GM12874 (cell line): ENCODE data around the gene LIM2.

Experiments
- TF ChIP-seq, protein P1 (sequence below): IDR thresholded peaks from 2 replicates; pipeline ENCODE4 v1.5.1; 2011; ENCODE audit warnings: low read depth, mild to moderate bottlenecking, control low read depth, low read length, moderate library complexity; ENCODE audit not compliant: insufficient read depth

The LIM2 gene

DNA sequence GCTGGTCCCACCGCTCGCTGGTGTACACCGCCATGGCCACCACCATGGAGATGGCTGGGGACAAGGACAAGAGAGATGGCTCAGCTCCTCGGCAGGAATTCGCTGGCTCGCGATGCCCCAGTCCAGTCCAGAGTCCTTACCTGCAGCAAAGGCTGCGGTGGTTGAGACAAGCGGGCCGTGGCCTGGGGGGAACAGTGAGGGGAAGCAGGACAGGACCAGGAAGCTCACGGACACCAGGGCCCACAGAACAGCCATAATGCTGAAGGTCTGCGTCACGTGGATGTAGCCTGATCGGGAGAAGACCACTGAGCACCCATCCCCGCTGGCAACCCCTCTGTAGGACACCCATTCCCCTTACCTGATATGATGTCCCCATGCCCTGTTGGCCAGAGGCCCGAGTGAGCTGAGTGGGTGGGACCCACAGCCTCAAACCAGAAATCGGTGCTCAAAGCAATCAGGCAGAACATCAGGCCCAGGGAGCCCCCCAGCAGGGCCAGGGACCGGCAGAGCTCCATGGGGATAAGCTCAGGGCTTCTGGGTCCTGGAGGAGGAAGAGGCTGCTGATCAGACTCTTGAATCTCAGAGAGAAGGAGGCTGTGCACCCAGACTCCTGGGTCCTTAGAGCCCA, 15.6 kb downstream of the LIM2 start:
- TF ChIP-seq, protein P1, sequence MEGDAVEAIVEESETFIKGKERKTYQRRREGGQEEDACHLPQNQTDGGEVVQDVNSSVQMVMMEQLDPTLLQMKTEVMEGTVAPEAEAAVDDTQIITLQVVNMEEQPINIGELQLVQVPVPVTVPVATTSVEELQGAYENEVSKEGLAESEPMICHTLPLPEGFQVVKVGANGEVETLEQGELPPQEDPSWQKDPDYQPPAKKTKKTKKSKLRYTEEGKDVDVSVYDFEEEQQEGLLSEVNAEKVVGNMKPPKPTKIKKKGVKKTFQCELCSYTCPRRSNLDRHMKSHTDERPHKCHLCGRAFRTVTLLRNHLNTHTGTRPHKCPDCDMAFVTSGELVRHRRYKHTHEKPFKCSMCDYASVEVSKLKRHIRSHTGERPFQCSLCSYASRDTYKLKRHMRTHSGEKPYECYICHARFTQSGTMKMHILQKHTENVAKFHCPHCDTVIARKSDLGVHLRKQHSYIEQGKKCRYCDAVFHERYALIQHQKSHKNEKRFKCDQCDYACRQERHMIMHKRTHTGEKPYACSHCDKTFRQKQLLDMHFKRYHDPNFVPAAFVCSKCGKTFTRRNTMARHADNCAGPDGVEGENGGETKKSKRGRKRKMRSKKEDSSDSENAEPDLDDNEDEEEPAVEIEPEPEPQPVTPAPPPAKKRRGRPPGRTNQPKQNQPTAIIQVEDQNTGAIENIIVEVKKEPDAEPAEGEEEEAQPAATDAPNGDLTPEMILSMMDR, result no peak

DNA sequence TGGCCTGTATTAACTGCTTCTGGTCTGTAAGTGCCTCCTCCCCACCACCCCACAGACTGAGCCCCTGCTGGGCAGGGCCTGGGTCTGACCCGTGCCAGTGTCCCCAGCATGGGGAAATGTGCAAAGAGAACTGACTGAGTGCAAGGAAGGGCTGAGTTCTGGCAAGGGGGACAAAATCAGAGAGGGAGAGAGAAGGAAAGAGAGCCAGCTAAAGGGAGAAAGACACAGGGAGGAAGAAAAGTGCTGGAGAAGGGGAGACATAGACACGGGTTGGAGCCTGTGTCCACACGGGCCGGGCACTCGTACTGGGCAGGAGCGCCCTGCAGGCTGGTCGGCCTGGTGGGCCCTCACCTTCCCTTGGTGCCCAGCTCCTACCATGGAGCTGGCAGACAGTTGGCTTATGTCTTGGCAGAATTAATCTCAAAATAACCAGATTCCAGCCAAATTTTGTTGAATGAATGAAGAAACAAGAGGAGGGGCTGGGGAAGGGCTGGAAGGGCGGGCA, 16.5 kb downstream of the LIM2 start:
- TF ChIP-seq, protein P1, result no peak

DNA sequence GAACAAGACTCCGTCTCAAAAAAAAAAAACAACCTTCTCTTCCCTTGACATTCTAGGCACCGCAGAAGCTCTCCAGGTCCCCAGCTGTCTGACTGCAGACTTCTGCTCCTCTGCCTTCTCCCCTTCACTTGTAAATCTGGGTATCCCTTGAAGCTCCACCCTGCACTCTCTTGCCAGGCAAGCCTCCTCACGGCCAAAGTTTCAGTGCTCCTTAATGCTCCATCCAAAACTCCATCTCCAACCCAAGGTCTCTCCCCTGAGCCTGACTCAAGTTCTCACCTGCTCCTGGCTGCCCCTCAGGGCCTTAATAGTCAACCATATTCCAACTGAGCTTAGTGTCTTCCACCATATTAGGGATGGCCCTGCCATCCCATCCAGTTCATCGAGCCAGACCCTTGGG, 17.5 kb downstream of the LIM2 start:
- TF ChIP-seq, protein P1, result no peak

DNA sequence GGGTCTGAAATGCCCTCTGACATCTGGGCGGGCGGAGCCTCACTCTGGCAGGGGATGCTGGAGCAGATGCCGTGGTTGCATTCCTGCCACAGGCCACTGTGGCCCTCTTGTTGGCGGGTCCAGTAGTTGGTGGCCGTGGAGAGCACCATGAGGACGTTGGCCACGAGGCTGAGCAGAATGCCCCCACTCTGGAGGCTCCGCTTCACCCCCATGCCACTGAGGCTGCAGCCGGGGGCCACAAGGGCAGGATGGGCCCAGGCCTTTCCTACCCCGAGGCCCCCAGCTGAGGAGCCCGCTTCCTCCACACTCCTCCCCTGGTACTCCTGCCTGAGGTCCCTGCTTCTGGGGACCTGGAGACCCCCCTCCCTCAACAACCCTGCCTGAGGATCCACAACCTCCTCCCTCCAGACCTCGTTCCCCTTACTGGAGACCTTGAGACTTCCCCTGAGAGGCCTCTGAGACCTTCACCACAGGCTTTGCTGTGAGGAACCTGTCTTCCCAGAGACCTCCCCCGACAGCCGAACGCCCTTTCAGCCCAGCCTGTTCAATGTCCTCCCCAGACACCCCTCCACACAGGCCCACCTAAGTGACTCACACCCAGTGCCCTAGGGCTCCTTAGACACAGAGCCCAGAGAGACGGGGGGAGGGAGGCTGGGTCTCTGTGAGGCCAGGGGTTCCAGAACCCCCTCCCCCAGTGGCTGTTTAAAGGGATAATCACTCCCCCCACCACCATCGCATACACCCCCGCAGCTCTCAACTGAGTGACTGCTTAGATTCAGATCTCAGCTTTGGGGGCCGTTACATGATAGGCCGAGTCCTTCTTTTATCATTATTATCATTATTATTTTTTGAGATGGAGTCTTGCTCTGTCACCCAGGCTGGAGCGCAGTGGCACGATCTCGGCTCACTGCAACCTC, 19.1 kb downstream of the LIM2 start, which contains the start of gene CLDND2:
Gene CLDND2 (minus strand): TSS at position 638 of the 917 bp plus-strand sequence. CDS start 426 bp downstream, at position 212.
- TF ChIP-seq, protein P1, result no peak

DNA sequence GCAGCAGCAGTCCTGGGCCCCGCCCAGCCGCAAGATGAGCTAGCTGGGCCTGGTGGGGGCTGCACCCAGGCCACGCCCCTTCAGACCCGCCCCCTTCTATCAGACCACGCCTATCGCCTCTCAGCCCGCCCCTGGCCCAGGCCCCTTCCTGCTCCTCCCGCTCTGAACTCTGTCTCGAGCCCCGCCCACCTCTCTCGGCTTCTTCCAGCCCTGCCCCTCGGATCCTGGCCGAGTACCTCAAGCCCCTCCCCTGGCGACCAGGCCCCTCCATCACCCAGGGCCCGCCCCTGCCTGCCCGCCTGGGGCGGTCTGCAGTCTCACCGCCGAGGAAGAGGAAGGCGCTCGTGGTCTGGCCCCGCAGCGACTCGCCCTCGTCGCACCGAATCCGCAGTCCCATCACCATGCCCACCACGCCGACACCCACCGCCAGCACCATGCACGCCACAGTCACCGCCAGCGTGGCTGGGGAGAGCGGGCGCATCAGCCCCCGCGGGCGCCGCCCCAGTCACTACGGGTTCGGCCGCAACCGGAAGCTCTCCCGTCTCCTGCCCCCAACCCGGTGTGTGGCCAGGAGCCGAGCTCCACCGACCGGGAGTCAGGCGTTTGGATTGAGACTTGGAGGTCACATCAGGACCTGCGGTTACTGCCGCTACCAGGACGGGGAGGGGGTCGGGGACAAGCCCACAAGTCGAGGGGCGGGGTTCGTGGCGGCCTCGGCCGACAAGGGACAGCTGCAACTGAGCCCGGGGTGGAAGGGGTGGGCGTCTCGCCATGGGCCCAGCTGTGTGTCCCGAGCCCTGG, 20.0 kb downstream of the LIM2 start:
- TF ChIP-seq, protein P1, result no peak

DNA sequence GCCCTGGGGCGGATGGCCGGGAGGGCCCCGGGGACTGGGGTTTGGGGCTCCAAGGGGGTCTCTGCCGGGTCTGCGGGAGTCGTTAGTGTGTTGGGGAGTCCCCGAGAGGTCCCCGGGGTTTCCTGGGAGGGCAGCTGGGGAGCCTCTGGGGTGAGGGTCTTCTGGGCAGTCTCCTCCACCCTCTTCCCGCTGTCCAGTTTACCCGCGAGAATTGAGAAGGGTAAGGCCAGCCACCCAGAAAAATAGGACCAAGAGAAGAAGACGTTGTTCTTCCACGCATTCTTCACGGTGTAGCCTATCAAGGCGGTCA, 20.6 kb downstream of the LIM2 start:
- TF ChIP-seq, protein P1, result no peak
